ENCODE data around the gene G6PC1.
"Not testable (repeated sequence)": the region's sequence is repeated elsewhere in the genome, so short reads cannot be mapped to it uniquely, and the experiment has no call there.

The G6PC1 gene

DNA sequence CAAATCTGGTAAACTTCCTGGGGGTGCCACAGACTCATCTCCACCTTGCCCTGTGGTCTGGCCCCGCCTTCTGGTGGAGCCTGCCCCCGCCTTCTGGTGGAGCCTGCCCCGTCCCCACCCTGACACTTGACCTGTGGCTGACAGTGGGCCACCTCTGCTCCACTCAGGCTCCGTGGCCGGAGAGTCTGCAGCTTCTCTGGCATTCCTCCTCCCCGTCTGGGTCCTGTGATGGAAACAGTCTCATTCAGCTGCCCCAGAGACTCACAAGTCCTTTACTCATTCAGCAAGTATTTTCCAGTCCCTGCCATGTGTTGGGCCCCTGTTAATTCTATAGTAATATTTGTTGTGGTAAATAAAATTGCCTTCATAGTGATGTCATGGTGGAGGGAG lies 21.0 kb upstream of the G6PC1 start:
- TF ChIP-seq ZFX (IDR thresholded peaks at IDR 0.05) = no peak
- TF ChIP-seq, protein P1, sequence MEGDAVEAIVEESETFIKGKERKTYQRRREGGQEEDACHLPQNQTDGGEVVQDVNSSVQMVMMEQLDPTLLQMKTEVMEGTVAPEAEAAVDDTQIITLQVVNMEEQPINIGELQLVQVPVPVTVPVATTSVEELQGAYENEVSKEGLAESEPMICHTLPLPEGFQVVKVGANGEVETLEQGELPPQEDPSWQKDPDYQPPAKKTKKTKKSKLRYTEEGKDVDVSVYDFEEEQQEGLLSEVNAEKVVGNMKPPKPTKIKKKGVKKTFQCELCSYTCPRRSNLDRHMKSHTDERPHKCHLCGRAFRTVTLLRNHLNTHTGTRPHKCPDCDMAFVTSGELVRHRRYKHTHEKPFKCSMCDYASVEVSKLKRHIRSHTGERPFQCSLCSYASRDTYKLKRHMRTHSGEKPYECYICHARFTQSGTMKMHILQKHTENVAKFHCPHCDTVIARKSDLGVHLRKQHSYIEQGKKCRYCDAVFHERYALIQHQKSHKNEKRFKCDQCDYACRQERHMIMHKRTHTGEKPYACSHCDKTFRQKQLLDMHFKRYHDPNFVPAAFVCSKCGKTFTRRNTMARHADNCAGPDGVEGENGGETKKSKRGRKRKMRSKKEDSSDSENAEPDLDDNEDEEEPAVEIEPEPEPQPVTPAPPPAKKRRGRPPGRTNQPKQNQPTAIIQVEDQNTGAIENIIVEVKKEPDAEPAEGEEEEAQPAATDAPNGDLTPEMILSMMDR (conservative IDR thresholded peaks at IDR 0.05) = no peak

DNA sequence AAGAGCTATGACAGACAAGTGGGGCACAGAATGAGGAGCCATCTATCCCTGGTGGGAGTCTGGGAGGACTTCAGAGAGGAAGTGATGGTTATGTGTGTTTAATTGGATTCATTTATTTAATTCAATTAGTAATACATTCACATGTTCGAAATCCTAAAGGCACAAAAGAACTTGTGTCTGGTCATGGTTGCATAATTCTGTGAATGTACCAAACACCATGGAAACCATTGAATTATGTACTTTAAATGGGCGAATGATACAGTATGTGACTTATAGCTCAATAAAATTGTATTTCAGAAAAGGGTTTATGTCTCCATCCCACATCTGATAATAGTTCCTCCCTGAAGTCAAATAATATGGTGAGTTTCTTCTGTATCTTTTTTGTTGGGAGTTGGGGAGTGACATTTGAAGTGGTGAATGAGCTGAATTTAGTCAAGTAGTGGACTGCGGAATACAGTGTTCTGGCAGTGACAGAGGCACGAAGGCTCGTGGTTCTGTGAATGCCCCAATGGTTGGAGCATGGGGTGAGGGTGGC lies 19.8 kb upstream of the G6PC1 start:
- TF ChIP-seq, protein P1 (conservative IDR thresholded peaks at IDR 0.05) = no peak
- TF ChIP-seq ZFX (IDR thresholded peaks at IDR 0.05) = no peak
- no peak overlapping the region for H3K27ac ChIP-seq

More for the DNA sequence above, 21.0 kb upstream of the G6PC1 start:
- H3K27ac ChIP-seq = no peak overlapping the region

DNA sequence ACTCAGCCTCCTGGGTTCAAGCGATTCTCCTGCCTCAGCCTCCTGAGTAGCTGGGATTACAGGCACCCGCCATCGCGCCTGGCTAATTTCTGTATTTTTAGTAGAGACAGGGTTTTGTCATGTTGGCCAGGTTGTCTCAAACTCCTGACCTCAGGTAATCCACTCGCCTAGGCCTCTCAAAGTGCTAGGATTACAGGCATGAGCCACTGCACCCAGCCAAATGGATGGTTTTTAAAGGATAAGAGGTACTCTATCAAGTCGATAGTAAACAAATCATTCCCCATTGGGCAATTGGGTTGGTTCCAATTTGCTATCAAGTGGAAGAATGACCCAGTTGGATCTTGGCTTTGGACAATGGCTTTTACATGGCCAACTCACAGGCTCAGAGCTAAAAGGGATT lies 18.9 kb upstream of the G6PC1 start:
- H3K27ac ChIP-seq = not testable (repeated sequence)

DNA sequence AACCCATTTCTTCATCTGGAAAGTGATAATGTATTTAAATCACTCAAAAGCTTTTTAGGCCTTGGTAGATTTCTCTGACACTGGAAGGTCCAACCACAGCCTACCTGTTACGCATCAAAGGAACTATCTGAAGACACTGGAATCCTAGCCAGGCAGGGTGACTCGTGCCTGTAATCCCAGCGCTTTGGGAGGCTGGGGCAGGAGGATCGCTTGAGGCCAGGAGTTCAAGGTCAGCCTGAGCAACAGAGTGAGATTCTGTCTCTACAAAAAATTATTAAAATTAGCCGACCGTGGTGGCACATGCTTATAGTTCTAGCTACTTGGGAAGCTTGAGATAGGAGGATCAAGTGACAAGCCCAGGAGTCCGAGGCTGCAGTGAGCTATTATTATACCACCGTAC lies 18.4 kb upstream of the G6PC1 start:
- TF ChIP-seq, protein P1 (conservative IDR thresholded peaks at IDR 0.05) = no peak
- no peak for TF ChIP-seq ZFX (IDR thresholded peaks at IDR 0.05)
- H3K27ac ChIP-seq = no peak overlapping the region

DNA sequence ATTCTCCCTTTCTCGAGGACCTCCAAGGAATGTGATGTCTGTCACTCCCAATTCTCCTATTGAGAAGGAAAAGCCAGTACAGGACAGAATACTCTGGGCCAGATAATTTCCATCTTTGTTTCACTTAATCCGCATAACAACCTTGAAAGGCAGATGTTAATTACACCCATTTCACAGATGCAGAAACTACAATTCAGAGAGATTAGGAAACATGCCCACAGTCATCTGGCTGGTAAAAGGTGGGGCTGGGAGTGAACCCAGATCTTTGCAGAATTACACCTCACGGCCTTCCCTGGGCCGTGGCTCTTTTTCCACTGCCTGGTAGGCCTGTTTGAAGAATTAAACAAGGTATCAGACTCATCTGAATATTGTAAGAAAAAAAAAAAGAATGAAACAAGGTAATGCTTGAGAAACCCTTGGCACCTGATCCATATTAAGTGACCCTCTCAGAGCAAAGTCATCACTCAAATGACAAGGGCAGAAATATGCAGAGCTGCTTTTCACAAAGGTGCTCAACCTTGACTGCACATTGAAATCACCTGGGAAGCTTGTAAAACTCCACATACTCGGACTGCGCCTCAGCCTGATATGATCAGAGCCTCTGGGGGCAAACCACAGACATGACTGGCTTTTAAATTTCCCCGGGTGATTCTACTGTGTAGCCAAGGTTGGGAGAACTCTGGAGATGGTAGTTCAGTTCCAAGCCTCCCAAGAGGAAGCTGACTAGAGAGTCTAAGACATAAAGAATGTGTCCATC lies 16.6 kb upstream of the G6PC1 start:
- H3K27ac ChIP-seq = no peak overlapping the region
- TF ChIP-seq, protein P1 (conservative IDR thresholded peaks at IDR 0.05) = no peak
- TF ChIP-seq ZFX (IDR thresholded peaks at IDR 0.05) = no peak

DNA sequence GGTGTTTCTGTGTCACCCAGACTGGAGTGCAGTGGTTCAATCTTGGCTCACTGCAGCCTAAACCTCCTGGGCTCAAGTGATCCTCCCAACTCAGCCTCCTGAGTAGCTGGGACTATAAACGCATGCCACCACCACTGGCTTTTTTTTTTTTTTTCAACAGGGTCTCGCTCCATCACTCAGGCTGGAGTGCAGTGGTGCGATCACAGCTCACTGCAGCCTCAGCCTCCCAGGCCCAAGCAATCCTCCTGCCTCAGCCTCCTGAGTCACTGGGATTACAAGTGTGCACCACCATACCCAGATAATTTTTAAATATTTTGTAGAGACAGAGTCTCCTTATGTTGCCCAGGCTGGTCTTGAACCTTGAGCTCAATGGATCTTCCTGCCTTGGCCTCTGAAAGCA lies 14.8 kb upstream of the G6PC1 start:
- H3K27ac ChIP-seq = not testable (repeated sequence)

DNA sequence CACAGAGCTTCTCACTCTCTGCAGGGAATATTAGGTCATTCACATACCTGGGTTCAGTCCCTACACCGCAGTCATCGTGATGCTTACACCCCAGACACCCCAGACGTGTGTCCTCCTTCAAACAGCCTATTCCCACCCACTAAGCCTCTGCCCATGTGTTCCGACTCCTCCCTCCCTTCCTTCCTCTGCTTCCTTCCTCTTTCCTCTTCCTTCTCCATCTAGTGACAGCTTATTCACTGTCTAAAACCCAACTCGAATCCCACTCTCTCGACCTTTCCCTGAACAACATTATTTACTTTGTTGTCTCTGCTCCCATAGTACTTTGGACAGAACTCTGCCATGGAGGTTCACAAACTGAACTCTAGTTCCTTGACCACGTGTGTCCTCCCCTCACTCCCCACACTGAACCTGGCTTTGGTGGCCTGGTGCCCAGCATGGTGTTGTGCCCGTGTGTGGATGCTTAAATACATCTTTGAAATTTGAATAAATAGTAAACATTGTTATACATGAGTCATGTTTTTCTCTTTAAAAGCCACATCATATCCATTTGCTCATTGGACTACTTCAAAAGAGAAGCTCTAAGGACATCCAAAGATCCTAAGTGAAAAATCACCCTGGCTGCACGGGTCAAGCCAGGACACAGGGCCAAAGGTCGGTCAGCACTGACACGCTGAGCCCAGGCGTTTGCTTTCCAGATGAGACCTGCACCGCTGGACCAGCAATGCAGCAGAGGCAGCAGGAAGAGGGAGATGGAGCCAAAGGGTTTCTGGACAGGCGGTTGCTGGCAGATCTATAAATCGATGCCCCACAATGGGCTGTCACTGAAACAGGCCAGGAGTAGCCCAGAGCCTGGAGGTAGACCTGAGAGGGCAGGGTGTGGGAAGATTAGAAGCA lies 14.1 kb upstream of the G6PC1 start:
- TF ChIP-seq, protein P1 (conservative IDR thresholded peaks at IDR 0.05) = no peak
- no peak for TF ChIP-seq ZFX (IDR thresholded peaks at IDR 0.05)
- H3K27ac ChIP-seq = no peak overlapping the region

DNA sequence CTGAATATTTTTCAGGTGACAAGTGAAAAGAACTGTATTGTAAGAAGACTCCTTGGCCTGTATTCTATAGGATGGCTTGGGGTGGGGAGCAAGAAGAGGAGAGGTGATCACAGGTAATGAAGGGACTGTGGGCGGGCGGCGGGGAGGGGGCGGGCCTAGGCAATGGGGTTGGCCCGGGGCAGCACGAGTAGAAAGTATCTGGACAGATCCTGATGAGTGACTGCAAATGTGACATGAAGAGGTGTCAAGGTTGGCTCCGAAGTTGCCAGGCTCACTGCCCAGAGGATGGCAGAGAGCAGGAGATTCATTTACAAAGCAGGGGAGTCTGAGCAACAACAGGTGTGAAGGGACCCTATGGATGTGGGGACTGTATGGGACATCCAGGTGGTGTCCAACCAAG lies 10.8 kb upstream of the G6PC1 start:
- TF ChIP-seq, protein P1 (conservative IDR thresholded peaks at IDR 0.05) = no peak
- no peak overlapping the region for H3K27ac ChIP-seq

All from C4-2B (cell line).